K562 (cell line): ENCODE measurements around the gene PPP1R9A. TPM values are rescaled to one million over a fixed set of nuclear protein-coding genes. Genes with fewer than 3 reads are reported as not detected.

Experiments
- ATAC-seq: fragments of 200-7000 bp; cut with Tn5 transposase; 3 replicates; pipeline ENCODE4 v1.9.1; 2020; ENCODE audit warnings: moderate library complexity
- BruUV-seq: library from RNA; stranded (reverse); fragments of 400-500 nt; replicated peaks from 2 replicates; lab custom pipeline; 2021; lab: Mats Ljungman, UMichigan
- CTCF ChIA-PET: fragments of 300-600 bp; formaldehyde crosslinking; extraction: SDS; loops from one replicate; lab custom pipeline; 2021; ENCODE audit warnings: low intra/inter-chr PET ratio; lab: Yijun Ruan, JAX
- POLR2A ChIA-PET: fragments of 300-600, 350-650 bp; sonication (Branson Sonifier 250); formaldehyde crosslinking; extraction: SDS; loops from one replicate; lab custom pipeline; 2021; ENCODE audit warnings: antibody characterized with exemption, inconsistent platforms; lab: Yijun Ruan, JAX
- DNase-seq, 4 experiments: peaks; one replicate each; pipeline versions ENCODE4 v3.0.0 to v3.0.0-alpha.2; 2011 to 2018; ENCODE audit warnings: low spot score in 3 of 4, mixed read lengths in 3 of 4; ENCODE audit errors: extremely low read depth in 1 of 4
- FAIRE-seq: peaks from 2 replicates; lab custom pipeline; 2011; peaks lifted over from hg19 to GRCh38; lab: Jason Lieb, UNC
- H2AFZ ChIP-seq: 2 replicates; pipeline ENCODE4 v1.6.0; 2011; ENCODE audit warnings: low read depth, low read length, control low read depth, inconsistent platforms
- H3K27ac ChIP-seq: fragments of 200-600 bp; 3 replicates; pipeline ENCODE4 v1.8.0; 2011; ENCODE audit warnings: low read depth, mild to moderate bottlenecking, control low read depth, inconsistent platforms, low read length, moderate library complexity, mixed read lengths; ENCODE audit errors: extremely low read depth
- H3K27me3 ChIP-seq, 2 experiments: fragments of 300-600 bp in 1 of 2; 2 replicates in 1 of 2; 3 replicates in 1 of 2; pipeline versions ENCODE4 v1.6.0 to v1.8.0; 2011; ENCODE audit warnings: inconsistent platforms in 2 of 2, low read length in 2 of 2, mild to moderate bottlenecking in 1 of 2, mixed read lengths in 1 of 2, moderate library complexity in 1 of 2; ENCODE audit not compliant: control insufficient read depth in 2 of 2, insufficient read depth in 2 of 2
- H3K36me3 ChIP-seq: fragments of 300-600 bp; 3 replicates; pipeline ENCODE4 v1.8.0; 2011; ENCODE audit warnings: mild to moderate bottlenecking, low read length, inconsistent platforms; ENCODE audit not compliant: control insufficient read depth, insufficient read depth
- H3K4me1 ChIP-seq, 2 experiments: fragments of 200-600 bp in 1 of 2; replicated peaks in 1 of 2; 2 replicates in 1 of 2; 3 replicates in 1 of 2; pipeline versions ENCODE4 v1.5.1 to v1.8.0; 2011; ENCODE audit warnings: inconsistent platforms in 2 of 2, low read length in 2 of 2, mild to moderate bottlenecking in 1 of 2, mixed read lengths in 1 of 2, moderate library complexity in 1 of 2; ENCODE audit not compliant: control insufficient read depth in 2 of 2, insufficient read depth in 2 of 2
- H3K4me2 ChIP-seq: 2 replicates; pipeline ENCODE4 v1.6.1; 2011; ENCODE audit warnings: low read length, control low read depth, inconsistent platforms, mixed read lengths; ENCODE audit not compliant: insufficient read depth
- H3K4me3 ChIP-seq: fragments of 200-600 bp; sonication (generic), shearing (Covaris generic); 2 replicates; pipeline ENCODE4 v1.5.1; 2016; ENCODE audit warnings: control low read depth, inconsistent platforms
- H3K79me2 ChIP-seq: fragments of 200-600 bp; 3 replicates; pipeline ENCODE4 v1.8.0; 2011; ENCODE audit warnings: low read length, inconsistent platforms; ENCODE audit not compliant: control insufficient read depth, insufficient read depth
- H3K9ac ChIP-seq, 2 experiments: 2 replicates each; pipeline versions ENCODE4 v1.6.0 to v1.6.1; 2011; ENCODE audit warnings: low read depth in 2 of 2, low read length in 2 of 2, control low read depth in 1 of 2, inconsistent platforms in 1 of 2, mild to moderate bottlenecking in 1 of 2, mixed read lengths in 1 of 2; ENCODE audit not compliant: insufficient read depth in 1 of 2
- H3K9me1 ChIP-seq: one replicate; pipeline ENCODE4 v1.6.0; 2011; ENCODE audit warnings: inconsistent platforms, mild to moderate bottlenecking, low read length, moderate library complexity; ENCODE audit not compliant: control insufficient read depth, insufficient read depth
- H3K9me3 ChIP-seq: replicated peaks from 2 replicates; pipeline ENCODE4 v1.5.1; 2011; ENCODE audit warnings: low read depth, low read length, inconsistent platforms; ENCODE audit not compliant: control insufficient read depth, insufficient read depth
- H4K20me1 ChIP-seq: replicated peaks from 2 replicates; pipeline ENCODE4 v1.6.1; 2011; ENCODE audit warnings: low read length, inconsistent platforms, mixed read lengths; ENCODE audit not compliant: control insufficient read depth, insufficient read depth
- FOXP1 ChIP-seq: sonication (generic); formaldehyde crosslinking; IDR thresholded peaks from 2 replicates; pipeline ENCODE4 v1.8.0; 2022; ENCODE audit warnings: mild to moderate bottlenecking, missing genetic modification reagents
- MECOM ChIP-seq: fragments of 250-450 bp; sonication (Bioruptor Pico); IDR thresholded peaks from 2 replicates; pipeline ENCODE4 v1.8.0; 2022; ENCODE audit warnings: inconsistent platforms
- NRF1 ChIP-seq, 2 experiments: fragments of 450-650 bp; IDR thresholded peaks in 1 of 2; conservative IDR thresholded peaks in 1 of 2; 2 replicates each; pipeline ENCODE4 v1.6.1; 2014; ENCODE audit warnings: mild to moderate bottlenecking in 2 of 2
- ZFPM2 ChIP-seq: fragments of 250-450 bp; sonication (Bioruptor Pico); IDR thresholded peaks from 2 replicates; pipeline ENCODE4 v1.5.1; 2022; ENCODE audit warnings: mild to moderate bottlenecking
- ZNF830 ChIP-seq: fragments of 250-450 bp; sonication (Bioruptor Pico); IDR thresholded peaks from 2 replicates; pipeline ENCODE4 v1.5.0; 2021; ENCODE audit warnings: mild to moderate bottlenecking
- WGBS: fragments of 100-300 bp; shearing (Covaris generic); methylation state at CpG from one replicate; pipeline ENCODE4 v1.1.6; 2016; ENCODE audit warnings: low coverage, mixed read lengths; ENCODE audit not compliant: insufficient coverage; ENCODE audit errors: missing lambda C conversion rate; 5-methylcytosine and 5-hydroxymethylcytosine counted together
- in situ Hi-C: fragments of 300-500 bp; cut with MboI; formaldehyde crosslinking; loops from 4 replicates; pipeline ENCODE4 v1.15.0; 2018; ENCODE audit warnings: inconsistent platforms, mixed read lengths
- intact Hi-C: fragments of 100-400 bp; cut with micrococcal nuclease; formaldehyde crosslinking; loops from 2 replicates; pipeline ENCODE4 v1.14.2; 2022
- polyA plus RNA-seq, 8 experiments: library from polyadenylated mRNA; depleted of rRNA in 4 of 8; stranded (reverse) in 5 of 8; unstranded in 3 of 8; fragments of >200 nt; fragmentation: Nextera tagmentation in 2 of 8; fragmentation: Illumina TruSeq in 1 of 8; extraction: Ambion mirVana in 2 of 8; extraction: Trizol in 1 of 8; gene quantifications; 2 replicates each; pipeline versions ENCODE4 v1.2.1 to v1.2.3, GENCODE V29; 2011 to 2014; ENCODE audit warnings: inconsistent platforms in 1 of 8, missing spikeins in 1 of 8
- total RNA-seq, 7 experiments: library from RNA; depleted of rRNA in 6 of 7; stranded (reverse); fragments of >200 nt in 6 of 7; fragmentation: Illumina TruSeq in 2 of 7; extraction: Trizol in 2 of 7; gene quantifications; 2 replicates each; pipeline versions ENCODE4 v1.2.1 to v1.2.3, GENCODE V29; 2011 to 2021; ENCODE audit warnings: low replicate concordance in 1 of 7
- TF ChIP-seq, protein P1 (sequence below): fragments of 200-800 bp; sonication (Bioruptor generic); IDR thresholded peaks from 2 replicates; pipeline ENCODE4 v1.6.1; 2016; ENCODE audit warnings: missing genetic modification characterization, missing compliant biosample characterization

The PPP1R9A gene
- total and polyA plus RNA-seq, 9 of the 15 experiments (the other 6 are each of a cell fraction or from before 2014, with no cell fraction given), result 0.24 TPM; not detected in 8

DNA sequence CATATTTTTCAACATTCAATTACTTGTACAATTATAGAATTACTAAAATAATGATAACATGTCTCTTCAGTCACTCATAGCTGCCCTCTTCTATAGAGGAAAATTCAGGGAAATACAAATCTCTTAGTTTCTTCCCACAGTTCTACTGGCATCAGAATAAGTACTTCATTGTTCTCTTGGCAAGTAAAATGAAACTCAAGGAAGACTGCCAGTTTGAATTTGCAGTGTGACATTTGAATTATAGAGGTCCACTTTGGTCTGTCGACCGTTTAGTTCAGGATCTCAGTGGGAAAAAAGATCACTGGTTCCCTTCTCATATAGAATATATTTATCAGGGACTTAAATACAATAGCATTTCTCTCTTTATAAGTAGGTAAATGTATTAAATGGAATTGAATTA is 302.4 kb downstream of the PPP1R9A start:
- FAIRE-seq (no peak), DNase-seq (no peak), ATAC-seq (no peak)
- WGBS, result 3% methylated on average over 2 of the region's 2 CpGs
- no peak overlapping the region for H2AFZ ChIP-seq
- H3K36me3 ChIP-seq, result no peaks in the 10 kb centered on the region
- ChIA-PET POLR2A (no interaction called here), CTCF (no interaction called here)
- no TSS peak for BruUV-seq
- intact Hi-C loops, result no loop called here
- no peak overlapping the region for H3K4me2 ChIP-seq
- no peak overlapping the region for H3K27ac ChIP-seq
- H3K4me3 ChIP-seq, result no peak overlapping the region
- 0 out of 2 replicates have a peak, but pooled peaks cover under 1% of the 10 kb centered on the region for H3K9me3 ChIP-seq
- no peaks in the 10 kb centered on the region for H3K9me1 ChIP-seq
- no peak overlapping the region for H3K9ac ChIP-seq
- H3K4me1 ChIP-seq, result no peaks in the 10 kb centered on the region
- in situ Hi-C loops, result no loop called here
- no peaks in the 10 kb centered on the region for H3K79me2 ChIP-seq
- TF ChIP-seq ZFPM2 (CRISPR knock-in tag), result no peak
- TF ChIP-seq NRF1 (conservative IDR thresholded peaks at IDR 0.05 in 1 of 2, IDR thresholded peaks at IDR 0.05 in 1 of 2), result no peak
- no peak for TF ChIP-seq ZNF830 (CRISPR knock-in tag)
- TF ChIP-seq, protein P1, sequence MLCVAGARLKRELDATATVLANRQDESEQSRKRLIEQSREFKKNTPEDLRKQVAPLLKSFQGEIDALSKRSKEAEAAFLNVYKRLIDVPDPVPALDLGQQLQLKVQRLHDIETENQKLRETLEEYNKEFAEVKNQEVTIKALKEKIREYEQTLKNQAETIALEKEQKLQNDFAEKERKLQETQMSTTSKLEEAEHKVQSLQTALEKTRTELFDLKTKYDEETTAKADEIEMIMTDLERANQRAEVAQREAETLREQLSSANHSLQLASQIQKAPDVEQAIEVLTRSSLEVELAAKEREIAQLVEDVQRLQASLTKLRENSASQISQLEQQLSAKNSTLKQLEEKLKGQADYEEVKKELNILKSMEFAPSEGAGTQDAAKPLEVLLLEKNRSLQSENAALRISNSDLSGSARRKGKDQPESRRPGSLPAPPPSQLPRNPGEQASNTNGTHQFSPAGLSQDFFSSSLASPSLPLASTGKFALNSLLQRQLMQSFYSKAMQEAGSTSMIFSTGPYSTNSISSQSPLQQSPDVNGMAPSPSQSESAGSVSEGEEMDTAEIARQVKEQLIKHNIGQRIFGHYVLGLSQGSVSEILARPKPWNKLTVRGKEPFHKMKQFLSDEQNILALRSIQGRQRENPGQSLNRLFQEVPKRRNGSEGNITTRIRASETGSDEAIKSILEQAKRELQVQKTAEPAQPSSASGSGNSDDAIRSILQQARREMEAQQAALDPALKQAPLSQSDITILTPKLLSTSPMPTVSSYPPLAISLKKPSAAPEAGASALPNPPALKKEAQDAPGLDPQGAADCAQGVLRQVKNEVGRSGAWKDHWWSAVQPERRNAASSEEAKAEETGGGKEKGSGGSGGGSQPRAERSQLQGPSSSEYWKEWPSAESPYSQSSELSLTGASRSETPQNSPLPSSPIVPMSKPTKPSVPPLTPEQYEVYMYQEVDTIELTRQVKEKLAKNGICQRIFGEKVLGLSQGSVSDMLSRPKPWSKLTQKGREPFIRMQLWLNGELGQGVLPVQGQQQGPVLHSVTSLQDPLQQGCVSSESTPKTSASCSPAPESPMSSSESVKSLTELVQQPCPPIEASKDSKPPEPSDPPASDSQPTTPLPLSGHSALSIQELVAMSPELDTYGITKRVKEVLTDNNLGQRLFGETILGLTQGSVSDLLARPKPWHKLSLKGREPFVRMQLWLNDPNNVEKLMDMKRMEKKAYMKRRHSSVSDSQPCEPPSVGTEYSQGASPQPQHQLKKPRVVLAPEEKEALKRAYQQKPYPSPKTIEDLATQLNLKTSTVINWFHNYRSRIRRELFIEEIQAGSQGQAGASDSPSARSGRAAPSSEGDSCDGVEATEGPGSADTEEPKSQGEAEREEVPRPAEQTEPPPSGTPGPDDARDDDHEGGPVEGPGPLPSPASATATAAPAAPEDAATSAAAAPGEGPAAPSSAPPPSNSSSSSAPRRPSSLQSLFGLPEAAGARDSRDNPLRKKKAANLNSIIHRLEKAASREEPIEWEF, result no peak
- TF ChIP-seq FOXP1 (CRISPR knock-in tag), result no peak
- TF ChIP-seq MECOM (CRISPR knock-in tag), result no peak
- TF ChIP-seq, all 486 proteins: peak for 0
- H4K20me1 ChIP-seq, result no peaks in the 10 kb centered on the region
- H3K27me3 ChIP-seq, result no peaks in the 10 kb centered on the region
